ENCODE measurements around the gene RPL28. TPM values are rescaled to one million over a fixed set of nuclear protein-coding genes. Genes with fewer than 3 reads are reported as not detected.
A peak's percentile ranks its signal among the peaks of the same experiment; 100 is the strongest.

Gene RPL28
- total RNA-seq (2012; rRNA removed) (386 and 998 TPM in 2 replicates), polyA plus RNA-seq (2012; rRNA removed) (1,428 and 1,693 TPM in 2 replicates), Bru-seq, nascent RNA (percentile 97 among the genes with signal in this experiment), BruChase-seq, experiment 1, labeled RNA remaining after a 6-hour chase (percentile 97 among the genes with signal in this experiment), BruChase-seq, experiment 2, labeled RNA remaining after a 2-hour chase (percentile 97 among the genes with signal in this experiment)
- 2,443 and 3,636 TPM in 2 replicates for polyA plus RNA-seq (2012; cell fraction: cytosol; rRNA removed)
- polyA plus RNA-seq (2012; cell fraction: nucleus; rRNA removed; ENCODE audit: low replicate concordance) = 1,567 and 1,909 TPM in 2 replicates
- long read RNA-seq, full-length matches to known transcripts = 444 of 592 reads
- long read RNA-seq, partial matches to known transcripts = 126 of 592 reads
- long read RNA-seq, other reads (novel, unspliced or antisense) = 22 of 592 reads

DNA sequence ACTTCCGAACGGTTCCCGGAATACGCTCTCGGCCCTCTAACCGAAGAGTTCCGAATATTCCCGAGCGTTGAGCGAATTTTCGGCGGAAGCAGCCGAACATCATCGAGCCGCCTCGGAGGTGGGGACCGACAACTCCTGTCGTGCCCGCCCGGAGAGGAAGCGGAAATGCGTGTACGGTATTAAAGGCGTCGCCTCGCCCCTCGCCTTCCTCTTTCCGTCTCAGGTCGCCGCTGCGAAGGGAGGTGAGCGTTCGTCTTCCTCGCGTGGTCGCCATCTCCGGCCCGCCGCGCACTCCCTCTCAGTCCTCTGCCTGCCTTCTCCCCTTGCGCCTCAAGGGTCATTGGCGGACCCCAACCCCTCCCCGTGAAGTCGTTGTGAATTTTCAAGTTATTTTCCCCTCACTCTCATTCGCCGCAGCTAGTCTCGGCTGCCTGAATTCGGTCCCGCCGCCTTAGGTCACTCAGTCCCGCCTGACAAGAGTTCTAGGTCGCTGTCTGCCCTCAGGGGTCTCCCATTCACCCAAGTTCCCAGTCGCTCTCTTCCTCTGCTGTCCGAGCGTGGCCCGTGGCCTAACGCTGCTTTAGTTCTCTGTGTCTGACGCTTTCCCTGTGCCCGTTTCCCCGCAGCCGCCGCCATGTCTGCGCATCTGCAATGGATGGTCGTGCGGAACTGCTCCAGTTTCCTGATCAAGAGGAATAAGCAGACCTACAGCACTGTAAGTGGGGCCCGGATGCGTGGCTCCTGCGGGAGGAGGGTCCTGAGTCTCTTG lies at the start of gene RPL28:
Gene RPL28, plus strand, starts transcription at position 209 of the 769 bp plus-strand sequence. Its CDS starts 426 bp downstream, at position 635.
- Histone ChIP-seq H4K20me1 (ENCODE audit: insufficient read depth, low read length) (peaks cover 52% of the 10 kb centered on the region), H3K4me1 (ENCODE audit: control insufficient read depth, insufficient read depth, low read length) (peaks cover 41% of the 10 kb centered on the region), H3K27me3 (ENCODE audit: control insufficient read depth, insufficient read depth, low read length) (no peaks in the 10 kb centered on the region), H3K27ac (ENCODE audit: insufficient read depth, low read length) (peak within 1 kb of the TSS; percentile 93), H3K36me3 (ENCODE audit: control insufficient read depth, insufficient read depth, low read length) (peaks cover 44% of the 10 kb centered on the region), H3K9me3 (ENCODE audit: control insufficient read depth, insufficient read depth, low read length) (no peaks in the 10 kb centered on the region), H3K4me2 (ENCODE audit: low read depth, low read length) (peak within 1 kb of the TSS; percentile 96), H4K5ac (ENCODE audit: low read depth, low read length) (peak within 1 kb of the TSS; percentile 96), H2AFZ (replicated peaks; ENCODE audit: low read length, poor library complexity) (peak within 1 kb of the TSS; percentile 90), H3K56ac (ENCODE audit: extremely low read depth, insufficient read depth, low read length) (peak within 1 kb of the TSS; percentile 99), H4K91ac (ENCODE audit: insufficient read depth, low read depth, low read length) (peak within 1 kb of the TSS; percentile 98), H3K14ac (replicated peaks; ENCODE audit: low read depth, low read length) (peak within 1 kb of the TSS; percentile 100), H4K8ac (ENCODE audit: low read depth in 2 of 2, low read length in 2 of 2) (peak within 1 kb of the TSS; percentile 79 to 99), H2AK9ac (replicated peaks; ENCODE audit: low read depth, low read length, poor library complexity) (peak within 1 kb of the TSS; percentile 99), H3K4ac (ENCODE audit: low read depth, low read length) (peak within 1 kb of the TSS; percentile 98), H2BK120ac (ENCODE audit: low read depth, low read length) (peak within 1 kb of the TSS; percentile 97), H2AK5ac (ENCODE audit: low read depth, low read length) (peak within 1 kb of the TSS; percentile 98), H3K23ac (ENCODE audit: low read depth, low read length) (peak within 1 kb of the TSS; percentile 99), H3K4me3 (ENCODE audit: insufficient read depth, low read depth, low read length) (peak within 1 kb of the TSS; percentile 74), H2BK20ac (ENCODE audit: low read depth, low read length) (peak within 1 kb of the TSS; percentile 91), H2BK15ac (ENCODE audit: low read depth, low read length) (peak within 1 kb of the TSS; percentile 82; the same call in 1 of the 3 replicates), H2BK5ac (ENCODE audit: low read depth, low read length, poor library complexity, severe bottlenecking) (peak within 1 kb of the TSS; percentile 89), H3K9ac (ENCODE audit: low read depth, low read length) (peak within 1 kb of the TSS; percentile 96), H3K79me1 (ENCODE audit: low read depth in 1 of 2, low read length in 2 of 2) (peaks cover 24 to 55% of the 10 kb centered on the region in 2 experiments), H3K18ac (ENCODE audit: low read depth, low read length) (peak within 1 kb of the TSS; percentile 98), H3K9me1 (ENCODE audit: insufficient read depth, low read length) (peaks cover 28% of the 10 kb centered on the region)
- ChIA-PET CTCF (no interaction called here), POLR2A (ENCODE audit: unreplicated experiment) (no interaction called here)
- intact Hi-C loops (cut with micrococcal nuclease) = loop anchor here (5.0 kb wide), 2 partner anchors 84 to 104 kb away; partner anchors contain the start of genes BRSK1 and HSPBP1
- dilution Hi-C loops (cut with HindIII; ENCODE audit: low sequenced_read_pairs, unreplicated experiment) = no loop called here
- in situ Hi-C loops (cut with MboI; ENCODE audit: low sequenced_read_pairs) = loop anchor here (10.0 kb wide), 1 partner anchor 91 kb away; no protein-coding TSS in a partner anchor
- DNase-seq = peak; percentile 97
- WGBS, 2 experiments (ENCODE audit: extremely low coverage in 2 of 2, insufficient read length in 1 of 2) = 0% methylated on average over 55 of the region's 68 CpGs; no CpG with 5 or more reads in 1 of the 2 experiments
- peak; percentile 83 for ATAC-seq (ENCODE audit: low read depth)
- BruUV-seq (replicated peaks) = TSS peak; percentile 91
- peak; percentile 49; the same call in 1 of the 2 replicates for TF ChIP-seq MAZ (IDR thresholded peaks at IDR 0.05; ENCODE audit: borderline replicate concordance, low read depth, low read length)
- no peak for TF ChIP-seq MAFK (IDR thresholded peaks at IDR 0.05; ENCODE audit: low read depth, low read length)
- no peak for TF ChIP-seq BHLHE40 (IDR thresholded peaks at IDR 0.05; ENCODE audit: low read depth, low read length)
- TF ChIP-seq, protein P1, sequence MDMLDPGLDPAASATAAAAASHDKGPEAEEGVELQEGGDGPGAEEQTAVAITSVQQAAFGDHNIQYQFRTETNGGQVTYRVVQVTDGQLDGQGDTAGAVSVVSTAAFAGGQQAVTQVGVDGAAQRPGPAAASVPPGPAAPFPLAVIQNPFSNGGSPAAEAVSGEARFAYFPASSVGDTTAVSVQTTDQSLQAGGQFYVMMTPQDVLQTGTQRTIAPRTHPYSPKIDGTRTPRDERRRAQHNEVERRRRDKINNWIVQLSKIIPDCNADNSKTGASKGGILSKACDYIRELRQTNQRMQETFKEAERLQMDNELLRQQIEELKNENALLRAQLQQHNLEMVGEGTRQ (IDR thresholded peaks at IDR 0.05; ENCODE audit: low read depth, low read length) = no peak
- TF ChIP-seq RAD21 (IDR thresholded peaks at IDR 0.05; ENCODE audit: low read length) = no peak
- TF ChIP-seq, protein P2, sequence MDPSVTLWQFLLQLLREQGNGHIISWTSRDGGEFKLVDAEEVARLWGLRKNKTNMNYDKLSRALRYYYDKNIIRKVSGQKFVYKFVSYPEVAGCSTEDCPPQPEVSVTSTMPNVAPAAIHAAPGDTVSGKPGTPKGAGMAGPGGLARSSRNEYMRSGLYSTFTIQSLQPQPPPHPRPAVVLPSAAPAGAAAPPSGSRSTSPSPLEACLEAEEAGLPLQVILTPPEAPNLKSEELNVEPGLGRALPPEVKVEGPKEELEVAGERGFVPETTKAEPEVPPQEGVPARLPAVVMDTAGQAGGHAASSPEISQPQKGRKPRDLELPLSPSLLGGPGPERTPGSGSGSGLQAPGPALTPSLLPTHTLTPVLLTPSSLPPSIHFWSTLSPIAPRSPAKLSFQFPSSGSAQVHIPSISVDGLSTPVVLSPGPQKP (IDR thresholded peaks at IDR 0.05; ENCODE audit: borderline replicate concordance, low read depth, low read length) = no peak
- no peak for TF ChIP-seq RCOR1 (IDR thresholded peaks at IDR 0.05; ENCODE audit: insufficient replicate concordance, low read length)
- no peak for TF ChIP-seq RFX5 (IDR thresholded peaks at IDR 0.05; ENCODE audit: low read depth, low read length)
- TF ChIP-seq CEBPB (IDR thresholded peaks at IDR 0.05; ENCODE audit: low read depth, low read length) = no peak
- no peak for TF ChIP-seq SMC3 (IDR thresholded peaks at IDR 0.05; ENCODE audit: low read depth, low read length)
- TF ChIP-seq POLR2A (IDR thresholded peaks at IDR 0.05; ENCODE audit: low read depth, low read length) = peak; percentile 100
- peak; percentile 50 for TF ChIP-seq MXI1 (IDR thresholded peaks at IDR 0.05; ENCODE audit: borderline replicate concordance, low read depth, low read length)
- TF ChIP-seq CHD1 (IDR thresholded peaks at IDR 0.05; ENCODE audit: low read depth, low read length) = peak; percentile 96; the same call in 1 of the 2 replicates
- TF ChIP-seq FOS (IDR thresholded peaks at IDR 0.05; ENCODE audit: low read depth, low read length) = no peak
- TF ChIP-seq NFE2L2 (IDR thresholded peaks at IDR 0.05; ENCODE audit: low read depth, low read length) = no peak

Measured in IMR-90 (cell line).